Subcutaneous abdominal adipose tissue (tissue), 5 donors: ENCODE results near the gene POP4.

Experiments
- H3K27ac ChIP-seq: one replicate; pipeline ENCODE4 v1.7.0; 2013; ENCODE audit warnings: low read depth, mild to moderate bottlenecking, inconsistent platforms, low read length, moderate library complexity
- H3K27me3 ChIP-seq, 5 donors: one replicate each; pipeline ENCODE4 v1.7.0; 2013; ENCODE audit warnings: low read length in 5 of 5, inconsistent platforms in 1 of 5; ENCODE audit not compliant: control insufficient read depth in 5 of 5, insufficient read depth in 4 of 5
- H3K36me3 ChIP-seq, 5 donors: one replicate each; pipeline ENCODE4 v1.7.0; 2013; ENCODE audit warnings: low read length in 5 of 5; ENCODE audit not compliant: control insufficient read depth in 5 of 5, insufficient read depth in 5 of 5
- H3K4me1 ChIP-seq, 5 donors: one replicate each; pipeline ENCODE4 v1.7.0; 2013; ENCODE audit warnings: low read length in 5 of 5, mild to moderate bottlenecking in 3 of 5, moderate library complexity in 1 of 5; ENCODE audit not compliant: control insufficient read depth in 5 of 5, insufficient read depth in 5 of 5
- H3K4me3 ChIP-seq, 5 donors: one replicate each; pipeline ENCODE4 v1.7.0; 2013; ENCODE audit warnings: low read length in 5 of 5, low read depth in 1 of 5
- H3K9ac ChIP-seq, 5 donors: one replicate each; pipeline ENCODE4 v1.7.0; 2013; ENCODE audit warnings: low read length in 5 of 5, mild to moderate bottlenecking in 4 of 5, moderate library complexity in 3 of 5
- H3K9me3 ChIP-seq, 5 donors: one replicate each; pipeline ENCODE4 v1.7.0; 2013; ENCODE audit warnings: low read length in 5 of 5; ENCODE audit not compliant: control insufficient read depth in 5 of 5
- donor health status: healthy.
- donor health status: healthy.
- donor health status: healthy.
- donor health status: healthy.
- donor health status: healthy.

Gene POP4

DNA sequence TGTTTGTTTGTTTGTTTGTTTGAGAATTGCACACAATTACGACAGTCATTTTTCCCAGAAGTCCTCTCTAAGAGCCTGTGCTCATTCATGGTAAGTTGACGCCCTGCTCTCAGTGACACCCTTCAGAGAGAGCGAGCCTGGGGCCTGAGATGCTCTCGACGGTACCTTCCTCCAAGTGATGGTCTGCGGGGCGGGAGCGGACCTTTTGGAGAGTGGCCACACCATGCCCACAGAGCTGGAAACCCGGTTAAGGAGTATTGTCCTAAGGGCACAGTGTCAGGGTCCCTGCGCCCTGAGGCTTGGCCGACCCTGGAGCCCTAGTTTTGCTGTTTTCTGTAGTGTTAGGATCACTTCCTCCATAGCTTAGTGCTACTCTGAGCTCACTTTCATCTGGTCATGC lies 3.6 kb downstream of the POP4 start:
- H3K4me1 ChIP-seq: peaks cover 4 to 22% (median 16%) of the 10 kb centered on the region in 5 donors
- no peaks in the 10 kb centered on the region for H3K27me3 ChIP-seq
- H3K4me3 ChIP-seq: no peak overlapping the region
- no peak overlapping the region for H3K9ac ChIP-seq
- no peak overlapping the region for H3K27ac ChIP-seq
- peaks cover 4 to 60% (median 53%) of the 10 kb centered on the region in 5 donors for H3K36me3 ChIP-seq
- H3K9me3 ChIP-seq: no peaks in the 10 kb centered on the region

DNA sequence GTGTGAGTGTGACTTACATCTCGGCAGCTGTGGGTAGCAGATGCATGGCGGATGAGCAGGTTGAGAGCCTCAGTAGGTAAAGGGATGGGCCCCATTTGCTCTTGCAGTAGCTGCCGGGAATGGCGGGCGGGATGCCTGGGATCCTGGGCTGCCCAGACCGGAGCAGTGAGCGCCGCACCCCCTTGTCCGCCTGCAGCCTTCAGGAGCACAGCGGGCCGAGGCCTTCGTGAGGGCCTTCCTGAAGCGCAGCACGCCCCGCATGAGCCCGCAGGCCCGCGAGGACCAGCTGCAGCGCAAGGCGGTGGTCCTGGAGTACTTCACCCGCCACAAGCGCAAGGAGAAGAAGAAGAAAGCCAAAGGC lies 4.1 kb downstream of the POP4 start:
- Histone ChIP-seq H3K27me3 (no peaks in the 10 kb centered on the region), H3K9me3 (no peaks in the 10 kb centered on the region), H3K9ac (no peak overlapping the region), H3K4me1 (peaks cover 4 to 19% (median 13%) of the 10 kb centered on the region in 5 donors), H3K27ac (no peak overlapping the region), H3K4me3 (no peak overlapping the region), H3K36me3 (peaks cover 7 to 65% (median 57%) of the 10 kb centered on the region in 5 donors)

DNA sequence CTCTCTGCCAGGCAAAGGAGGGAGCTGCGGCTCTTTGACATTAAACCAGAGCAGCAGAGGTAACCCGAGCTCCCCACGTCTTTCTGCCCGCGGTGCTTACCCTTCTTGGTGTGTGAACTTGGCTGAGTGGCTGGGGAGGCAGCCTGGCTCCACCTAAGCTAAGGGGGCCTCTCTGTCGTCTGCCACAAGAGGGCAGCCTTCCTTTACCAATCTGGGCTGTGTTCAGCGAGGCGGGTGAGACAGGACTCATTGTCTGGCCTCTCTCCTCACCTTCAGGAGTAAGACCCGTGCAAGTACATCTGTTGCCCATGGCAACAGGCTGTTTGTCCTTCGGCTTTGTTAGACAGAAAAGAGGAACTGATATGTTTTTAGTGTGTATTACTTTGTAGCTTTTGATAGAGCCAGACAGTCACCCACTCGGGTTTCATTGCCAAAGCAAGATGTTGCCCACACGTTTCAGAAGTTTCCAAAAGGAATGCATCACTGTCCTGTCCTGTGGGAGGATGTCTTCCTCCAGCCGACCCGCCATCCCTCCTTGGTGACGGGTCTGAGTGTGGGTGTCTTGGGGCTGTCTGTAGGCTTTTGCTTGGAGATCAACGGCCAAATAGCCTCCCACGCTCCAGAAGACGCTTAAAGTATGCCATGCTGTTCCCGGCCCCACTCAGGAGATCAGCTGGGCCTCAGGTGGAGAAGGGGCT lies 4.6 kb downstream of the POP4 start:
- Histone ChIP-seq H3K4me3 (no peak overlapping the region), H3K27ac (no peak overlapping the region), H3K4me1 (peaks cover 2 to 14% (median 8%) of the 10 kb centered on the region in 5 donors), H3K36me3 (peaks cover 11 to 71% (median 63%) of the 10 kb centered on the region in 5 donors), H3K27me3 (no peaks in the 10 kb centered on the region), H3K9me3 (no peaks in the 10 kb centered on the region), H3K9ac (no peak overlapping the region)

DNA sequence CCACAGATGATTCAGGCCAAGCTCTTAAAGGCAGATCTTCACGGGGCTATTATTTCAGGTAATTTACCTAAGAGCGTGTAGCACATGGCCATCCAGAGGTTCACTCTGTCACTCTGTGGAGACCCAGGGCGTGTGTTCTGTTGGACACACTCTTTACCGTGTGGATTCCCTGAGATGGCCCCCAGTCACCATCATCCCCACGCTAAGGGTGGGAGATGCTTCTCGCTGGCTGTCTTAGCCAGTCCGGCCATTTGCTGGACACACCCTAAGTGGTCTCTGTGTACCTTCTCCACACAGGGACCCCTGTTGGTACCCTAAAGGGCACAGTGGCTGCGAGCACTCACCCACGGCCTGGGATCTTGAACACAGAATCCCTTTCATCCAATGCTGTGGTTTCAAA lies 6.0 kb downstream of the POP4 start:
- Histone ChIP-seq H3K9ac (peak overlapping the region in 1 of 5 donors; percentile 12), H3K36me3 (peaks cover 11 to 84% (median 73%) of the 10 kb centered on the region in 5 donors), H3K27ac (no peak overlapping the region), H3K9me3 (no peaks in the 10 kb centered on the region), H3K4me1 (peaks cover 0 to 4% (median 0%) of the 10 kb centered on the region in 5 donors), H3K27me3 (no peaks in the 10 kb centered on the region), H3K4me3 (no peak overlapping the region)

DNA sequence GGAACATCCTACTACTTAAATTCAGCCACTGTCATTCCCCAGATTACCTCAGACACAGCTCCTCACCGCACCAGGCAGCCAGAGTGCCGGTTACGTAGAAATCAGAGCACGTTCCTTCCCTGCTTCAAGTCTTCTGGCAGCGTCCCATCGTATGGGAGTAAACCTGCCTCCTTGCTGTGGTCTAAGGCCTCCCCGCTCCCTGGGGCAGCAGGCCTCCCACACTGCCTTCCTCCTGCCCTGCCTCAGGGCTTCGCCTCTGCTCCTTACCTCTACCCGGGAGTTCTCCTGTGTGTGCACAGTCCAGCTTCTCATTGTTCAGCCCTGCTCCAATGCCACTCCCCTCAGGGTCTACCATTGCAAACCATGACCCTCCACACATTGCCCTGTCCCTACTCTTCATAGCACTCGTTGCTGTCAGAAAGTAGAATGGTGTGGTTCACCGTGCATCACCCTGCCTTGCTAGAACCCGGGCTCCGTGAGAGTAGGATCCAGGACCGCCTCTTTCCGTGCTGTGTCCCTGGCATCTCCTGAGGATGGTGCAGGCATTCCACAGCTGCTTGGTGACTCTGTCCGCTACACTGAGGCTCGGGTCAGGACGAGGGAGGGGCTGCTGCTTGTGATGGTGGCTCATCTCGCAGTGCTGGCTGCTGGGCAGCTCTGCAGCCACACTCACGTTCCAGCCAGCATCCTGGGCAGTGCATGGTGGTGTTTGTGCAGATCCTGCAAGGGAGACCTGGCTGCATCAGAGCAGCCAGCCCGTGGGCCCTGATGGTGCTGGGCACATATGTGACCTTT lies 6.9 kb downstream of the POP4 start:
- Histone ChIP-seq H3K4me1 (peaks cover 0 to 10% (median 1%) of the 10 kb centered on the region in 5 donors), H3K27me3 (no peaks in the 10 kb centered on the region), H3K9me3 (no peaks in the 10 kb centered on the region), H3K9ac (no peak overlapping the region), H3K36me3 (peaks cover 11 to 84% (median 73%) of the 10 kb centered on the region in 5 donors), H3K27ac (no peak overlapping the region), H3K4me3 (no peak overlapping the region)

DNA sequence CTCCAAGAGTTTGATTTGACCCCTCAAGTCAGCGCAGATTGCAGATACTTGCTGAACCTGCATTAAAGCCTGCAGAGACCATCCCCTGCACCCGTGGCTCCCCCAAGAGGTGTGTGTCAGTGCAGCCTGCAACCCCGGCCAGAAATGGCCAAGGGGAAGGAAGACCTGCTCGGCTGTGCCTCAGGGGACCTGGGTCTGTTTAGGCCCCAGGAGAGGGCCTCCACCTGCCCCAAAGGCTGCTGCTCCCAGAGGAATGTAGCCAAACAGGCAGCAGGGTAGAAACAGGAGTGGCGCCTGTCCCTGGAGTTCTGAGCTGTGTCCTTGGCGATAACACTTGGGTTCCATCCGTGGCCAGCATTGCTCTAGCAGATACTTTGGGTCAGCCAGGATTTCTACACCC lies 8.0 kb downstream of the POP4 start:
- H3K27ac ChIP-seq: no peak overlapping the region
- H3K4me3 ChIP-seq: no peak overlapping the region
- peaks cover 0 to 10% (median 2%) of the 10 kb centered on the region in 5 donors for H3K4me1 ChIP-seq
- no peak overlapping the region for H3K9ac ChIP-seq
- no peaks in the 10 kb centered on the region for H3K9me3 ChIP-seq
- H3K36me3 ChIP-seq: peaks cover 9 to 78% (median 68%) of the 10 kb centered on the region in 5 donors
- no peaks in the 10 kb centered on the region for H3K27me3 ChIP-seq

DNA sequence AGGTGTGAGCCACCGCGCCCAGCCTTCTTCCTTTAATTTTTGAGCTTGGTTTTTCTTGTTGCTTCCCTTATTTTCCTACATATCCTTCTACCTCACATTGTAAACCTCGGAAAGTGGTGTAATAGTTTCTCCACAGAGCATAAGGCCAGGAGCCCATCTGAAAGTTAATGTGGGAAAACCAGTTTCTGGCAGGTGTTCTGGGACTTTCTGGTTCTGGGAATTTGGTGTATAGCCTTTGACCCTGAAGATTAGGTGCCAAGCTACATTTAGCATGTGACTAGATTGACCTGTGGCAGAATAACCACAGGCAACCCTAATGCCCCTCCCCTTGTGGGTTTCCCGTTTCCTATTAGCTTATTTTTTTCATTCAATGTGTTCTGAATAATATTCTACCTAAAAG lies 8.7 kb downstream of the POP4 start:
- H3K9ac ChIP-seq: no peak overlapping the region
- peaks cover 7 to 70% (median 61%) of the 10 kb centered on the region in 5 donors for H3K36me3 ChIP-seq
- peaks cover 0 to 10% (median 2%) of the 10 kb centered on the region in 5 donors for H3K4me1 ChIP-seq
- no peaks in the 10 kb centered on the region for H3K27me3 ChIP-seq
- no peak overlapping the region for H3K4me3 ChIP-seq
- no peak overlapping the region for H3K27ac ChIP-seq
- no peaks in the 10 kb centered on the region for H3K9me3 ChIP-seq

DNA sequence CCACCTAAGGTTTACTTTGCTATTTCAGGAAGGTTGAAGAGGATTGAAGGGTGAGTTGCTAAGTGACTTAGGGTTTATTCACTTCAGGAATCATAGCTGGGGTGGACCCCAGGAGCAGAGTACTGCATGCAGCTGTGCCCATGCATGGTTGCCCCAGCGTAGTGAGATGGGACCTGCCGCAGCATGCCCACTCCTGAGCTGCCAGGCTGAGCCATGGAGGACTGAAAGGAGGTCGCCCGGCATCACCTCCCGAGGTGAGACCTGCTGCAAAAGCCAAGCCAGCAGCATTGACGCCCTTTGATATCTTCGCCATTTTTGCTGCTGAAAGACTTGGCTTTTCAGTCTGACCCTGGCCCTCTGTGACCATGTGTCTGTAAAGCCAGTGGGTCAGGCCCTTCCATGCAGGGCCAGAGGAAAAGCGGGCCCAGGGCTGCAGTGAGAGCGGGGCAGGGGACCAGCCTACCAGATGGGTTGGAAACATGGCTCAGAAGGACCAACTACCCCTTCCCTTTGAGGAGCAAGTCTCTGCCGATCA lies 9.9 kb downstream of the POP4 start:
- no peak overlapping the region for H3K9ac ChIP-seq
- H3K27me3 ChIP-seq: peaks cover 0 to 7% (median 3%) of the 10 kb centered on the region in 5 donors
- peaks cover 7 to 60% (median 55%) of the 10 kb centered on the region in 5 donors for H3K36me3 ChIP-seq
- H3K27ac ChIP-seq: no peak overlapping the region
- H3K9me3 ChIP-seq: no peaks in the 10 kb centered on the region
- H3K4me3 ChIP-seq: no peak overlapping the region
- H3K4me1 ChIP-seq: peaks cover 0 to 6% (median under 1%) of the 10 kb centered on the region in 5 donors

DNA sequence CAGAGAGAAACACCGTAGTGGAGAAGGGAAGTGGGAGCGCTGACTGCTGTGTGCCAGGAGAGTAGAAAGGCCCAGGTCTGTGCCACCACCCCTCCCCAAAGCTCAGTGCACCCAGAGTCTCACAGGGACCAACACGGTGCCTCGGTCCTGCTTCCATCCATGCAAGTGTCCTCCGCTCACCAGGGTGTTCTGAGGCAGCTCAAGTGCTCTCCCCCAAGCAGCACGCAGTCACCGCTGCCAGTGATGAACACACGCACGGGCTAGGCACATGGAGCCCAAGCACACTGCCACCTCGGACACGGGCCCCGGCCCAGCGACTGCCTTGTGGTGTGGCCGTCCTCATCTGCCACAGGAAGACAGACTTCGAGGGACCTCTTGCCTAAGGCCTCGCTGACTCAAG lies 10.5 kb downstream of the POP4 start:
- H3K9me3 ChIP-seq: no peaks in the 10 kb centered on the region
- H3K4me1 ChIP-seq: peaks cover 0 to 6% (median 0%) of the 10 kb centered on the region in 5 donors
- peaks cover 7 to 54% (median 49%) of the 10 kb centered on the region in 5 donors for H3K36me3 ChIP-seq
- H3K27ac ChIP-seq: no peak overlapping the region
- H3K4me3 ChIP-seq: no peak overlapping the region
- no peak overlapping the region for H3K9ac ChIP-seq
- H3K27me3 ChIP-seq: peaks cover 0 to 10% (median 5%) of the 10 kb centered on the region in 5 donors
